ENCODE data around the gene DHRS1. TPM values are rescaled to one million over a fixed set of nuclear protein-coding genes. Genes with fewer than 3 reads are reported as not detected.

Gene DHRS1
- total RNA-seq, 2 experiments from 2014 or later, result 7.8 to 9.0 TPM

GRCh38 chr14:24261969-24262327, 37.6 kb downstream of the DHRS1 start:
- POLR2A ChIA-PET, result no interaction called here
- CTCF ChIA-PET, result no interaction called here

GRCh38 chr14:24261256-24261968, 38.2 kb downstream of the DHRS1 start:
- POLR2A ChIA-PET, result no interaction called here
- CTCF ChIA-PET, result interaction anchor here (0.6 kb wide), 1 partner anchor 709 kb away, joined by 4 read pairs; no protein-coding TSS in a partner anchor

- CTCF ChIA-PET, result interaction anchor here (0.6 kb wide), 1 partner anchor 709 kb away, joined by 4 read pairs; no protein-coding TSS in a partner anchor
- POLR2A ChIA-PET, result no interaction called here
These were observed 38.8 kb downstream of the DHRS1 start for GRCh38 chr14:24260780-24261157.

GRCh38 chr14:24260026-24260779, 39.4 kb downstream of the DHRS1 start:
- POLR2A ChIA-PET, result no interaction called here
- CTCF ChIA-PET, result no interaction called here

- CTCF ChIA-PET, result interaction anchor here (0.8 kb wide), 1 partner anchor 40 kb away, joined by 3 read pairs; the partner anchor contains the start of genes DHRS1 and NOP9
- POLR2A ChIA-PET, result interaction anchor here (0.5 kb wide), 1 partner anchor 12 kb away, joined by 4 read pairs; no protein-coding TSS in a partner anchor
These were observed 40.1 kb downstream of the DHRS1 start for GRCh38 chr14:24259282-24260025.

DNA sequence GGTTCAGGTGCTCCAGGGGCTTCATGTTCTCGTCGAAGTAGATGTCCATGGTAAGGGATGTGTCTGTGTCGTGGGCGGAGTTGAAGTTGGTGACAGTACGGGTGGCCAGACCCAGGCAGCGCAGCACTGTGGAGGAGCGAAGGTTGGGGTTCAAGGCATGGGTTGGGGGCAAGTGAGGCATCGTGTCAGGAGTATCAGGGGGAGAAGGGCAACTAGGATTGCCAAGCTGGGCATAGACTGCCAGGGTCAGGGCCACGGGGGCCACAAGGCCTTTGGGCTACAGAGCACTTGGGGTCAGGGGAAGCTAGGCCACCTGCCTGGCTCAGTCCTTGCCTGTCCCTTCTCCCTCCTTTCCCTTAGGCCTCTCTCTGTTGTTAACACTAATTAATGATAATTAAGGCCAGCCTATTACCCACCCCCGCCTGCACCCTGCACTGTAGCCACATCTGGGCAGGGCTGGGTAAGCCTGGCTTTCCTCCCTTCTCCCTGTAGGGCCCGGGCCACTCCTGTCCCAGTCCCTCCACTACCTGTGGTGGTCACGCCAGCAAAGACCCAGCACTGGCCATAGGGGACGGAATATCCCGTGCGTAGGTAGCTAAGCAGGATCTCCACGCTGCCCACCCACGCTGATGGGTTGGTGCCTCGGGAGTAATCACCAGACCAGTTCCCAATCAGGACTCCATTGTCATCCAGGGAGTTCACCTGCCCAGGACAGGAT, 40.9 kb downstream of the DHRS1 start:
- POLR2A ChIA-PET, result no interaction called here

GRCh38 chr14:24258119-24258518, 41.5 kb downstream of the DHRS1 start:
- ChIA-PET CTCF (interaction anchor here (1.3 kb wide), 1 partner anchor 15 kb away, joined by 8 read pairs; the partner anchor contains the start of gene TINF2), POLR2A (no interaction called here)

More for the DNA sequence above, 40.9 kb downstream of the DHRS1 start:
- CTCF ChIA-PET, result interaction anchor here (0.8 to 1.3 kb wide), 2 partner anchors 16 to 41 kb away, joined by 3 to 8 read pairs; partner anchors contain the start of genes DHRS1, NOP9 and TINF2

- ChIA-PET CTCF (interaction anchor here (0.9 to 1.2 kb wide), 2 partner anchors 10 to 14 kb away, joined by 3 read pairs; partner anchors contain the start of gene TINF2), POLR2A (no interaction called here)
These were observed 42.6 kb downstream of the DHRS1 start for GRCh38 chr14:24256960-24257359.

- CTCF ChIA-PET, result interaction anchor here (0.9 to 1.2 kb wide), 2 partner anchors 9 to 14 kb away, joined by 3 read pairs; partner anchors contain the start of gene TINF2
- POLR2A ChIA-PET, result no interaction called here
These were observed 43.5 kb downstream of the DHRS1 start for GRCh38 chr14:24255931-24256711.

DNA sequence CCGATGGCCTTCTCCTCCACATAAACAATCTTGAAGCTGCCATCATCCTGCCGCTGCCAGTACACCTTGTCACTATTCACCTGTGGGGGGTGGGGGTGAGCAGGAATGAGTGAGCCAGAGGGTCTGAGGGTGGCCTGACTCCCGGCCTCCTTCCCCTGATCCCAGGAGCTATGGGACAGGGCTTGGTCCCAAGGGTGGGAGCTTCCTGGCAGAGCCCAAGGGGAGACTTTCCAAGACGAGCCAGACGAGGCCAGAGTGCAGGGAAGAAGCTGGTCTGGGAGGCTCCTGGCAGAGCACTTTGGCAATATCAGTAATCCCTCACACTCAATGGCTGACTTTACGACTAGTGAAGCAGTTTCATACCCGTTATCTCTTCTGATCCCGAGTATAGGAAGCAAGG, 44.1 kb downstream of the DHRS1 start:
- ChIA-PET POLR2A (no interaction called here), CTCF (no interaction called here)

- POLR2A ChIA-PET, result no interaction called here
These were observed 44.8 kb downstream of the DHRS1 start for GRCh38 chr14:24254630-24255392.

DNA sequence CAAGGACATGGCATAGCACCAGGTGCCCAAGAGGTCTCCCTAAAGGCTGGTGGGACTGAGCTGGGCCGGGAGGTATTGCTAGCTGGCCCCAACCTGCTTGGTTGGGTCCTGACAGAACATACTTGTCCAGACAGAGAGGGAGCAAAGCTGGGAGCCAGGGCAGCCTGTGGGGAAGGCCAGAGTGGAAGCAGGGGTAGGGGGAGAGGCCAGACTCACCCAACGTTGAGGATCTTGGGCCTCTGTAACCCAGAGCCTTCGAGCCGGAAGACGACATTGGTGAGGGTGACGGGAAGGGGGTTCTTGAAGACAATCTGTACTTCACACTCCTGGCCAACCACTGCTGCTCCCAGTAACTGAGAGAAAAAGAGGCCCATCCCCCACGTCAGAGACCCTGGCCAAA, 45.6 kb downstream of the DHRS1 start:
- ChIA-PET CTCF (no interaction called here), POLR2A (no interaction called here)

More at GRCh38 chr14:24254630-24255392, 44.8 kb downstream of the DHRS1 start:
- CTCF ChIA-PET, result no interaction called here

DNA sequence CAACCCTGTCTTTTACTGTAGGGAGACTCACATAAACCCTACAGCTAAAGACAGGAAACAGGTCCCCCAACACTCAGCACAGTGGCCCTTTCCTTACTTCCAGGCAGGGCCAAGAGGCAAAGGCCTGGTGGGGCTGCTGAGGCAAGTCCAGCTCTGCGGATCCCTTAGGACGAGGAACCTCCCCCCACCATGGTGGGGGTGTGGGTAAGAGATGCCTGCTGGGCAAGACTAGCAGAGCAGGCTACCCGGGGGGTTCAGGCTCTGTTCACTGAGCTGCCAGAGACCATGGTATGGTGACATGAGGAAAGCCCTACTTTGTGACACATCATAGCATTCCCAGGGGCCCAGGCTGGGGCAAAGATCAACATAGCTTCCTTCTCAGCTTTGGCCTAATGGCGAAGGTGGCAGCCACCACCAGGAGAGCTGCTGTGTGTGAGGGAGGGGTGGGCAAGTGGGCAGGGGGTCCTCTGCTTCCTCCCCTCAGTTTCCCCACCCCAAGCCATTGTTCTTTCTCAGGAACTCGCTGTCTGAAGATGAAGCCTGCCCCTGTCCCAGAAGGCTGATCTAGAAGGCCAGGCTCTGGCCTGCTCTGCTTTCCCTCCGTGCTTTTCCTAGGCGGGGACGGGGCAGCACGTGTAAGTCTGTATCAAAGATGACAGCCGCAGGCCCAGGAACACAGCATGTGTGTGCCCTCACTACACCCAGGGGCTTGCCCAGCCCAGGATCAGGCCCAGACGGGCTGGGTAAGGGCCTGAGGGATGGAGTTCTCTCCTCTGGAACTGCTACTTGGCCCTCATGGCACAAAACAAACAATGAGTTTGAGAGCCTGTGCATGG, 47.1 kb downstream of the DHRS1 start:
- ChIA-PET POLR2A (interaction anchor here (1.0 kb wide), 1 partner anchor 13 kb away, joined by 5 read pairs; no protein-coding TSS in a partner anchor), CTCF (interaction anchor here (1.4 to 11.9 kb wide), 3 partner anchors 10 to 55 kb away, joined by 5 to 156 read pairs (median 11); partner anchors contain the start of genes CIDEB, DHRS1, NOP9 and TINF2)

GRCh38 chr14:24251880-24252288, 47.7 kb downstream of the DHRS1 start:
- POLR2A ChIA-PET, result interaction anchor here (1.0 kb wide), 1 partner anchor 14 kb away, joined by 5 read pairs; no protein-coding TSS in a partner anchor
- CTCF ChIA-PET, result interaction anchor here (1.4 to 11.9 kb wide), 3 partner anchors 9 to 56 kb away, joined by 5 to 156 read pairs (median 11); partner anchors contain the start of genes CIDEB, DHRS1, NOP9 and TINF2

DNA sequence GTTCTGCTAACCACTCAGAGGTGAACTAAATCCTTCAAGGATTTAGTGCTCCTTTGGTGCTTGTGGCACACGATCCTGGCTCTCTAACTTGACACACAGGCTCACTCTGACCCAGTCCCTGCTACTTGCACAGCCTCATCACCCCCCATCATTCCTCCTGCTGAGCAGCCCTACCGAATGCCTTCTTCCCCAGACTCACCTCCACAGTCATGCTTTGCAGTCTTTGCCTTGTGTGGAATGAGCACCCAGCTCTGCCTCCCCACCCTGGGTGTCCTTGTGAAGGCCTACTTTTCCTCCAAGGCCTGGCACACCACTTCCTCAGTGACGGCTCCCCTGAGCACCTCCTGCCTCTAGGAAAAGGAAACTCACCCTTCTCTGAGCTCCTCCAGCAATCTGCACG, 49.2 kb downstream of the DHRS1 start:
- ChIA-PET CTCF (interaction anchor here (2.9 to 11.9 kb wide), 2 partner anchors 8 to 47 kb away, joined by 11 to 156 read pairs; partner anchors contain the start of genes DHRS1, NOP9 and TINF2), POLR2A (interaction anchor here (1.1 kb wide), 1 partner anchor 8 kb away, joined by 3 read pairs; the partner anchor contains the start of gene TINF2)

Measured in activated CD8-positive, alpha-beta memory T cell treated with anti-CD3 and anti-CD28 coated beads for 36 hours (primary cell).